SU-DHL-6 (cell line): Measurements from ENCODE around the gene PCP4L1.

Source experiments
- EZH2phosphoT487 ChIP-seq: fragments of 200-600 bp; sonication (generic), shearing (Covaris generic); conservative IDR thresholded peaks from 2 replicates; pipeline ENCODE4 v1.6.1; 2018; ENCODE audit warnings: mild to moderate bottlenecking, antibody characterized with exemption, low read length, moderate library complexity, mixed read lengths
- TF ChIP-seq, protein P1 (sequence below): fragments of 200-600 bp; sonication (generic); IDR thresholded peaks from one replicate; pipeline ENCODE4 v1.5.1; 2017; ENCODE audit warnings: antibody characterized with exemption, mild to moderate bottlenecking, low read length, moderate library complexity; ENCODE audit not compliant: insufficient read depth, poor library complexity, severe bottlenecking

DNA sequence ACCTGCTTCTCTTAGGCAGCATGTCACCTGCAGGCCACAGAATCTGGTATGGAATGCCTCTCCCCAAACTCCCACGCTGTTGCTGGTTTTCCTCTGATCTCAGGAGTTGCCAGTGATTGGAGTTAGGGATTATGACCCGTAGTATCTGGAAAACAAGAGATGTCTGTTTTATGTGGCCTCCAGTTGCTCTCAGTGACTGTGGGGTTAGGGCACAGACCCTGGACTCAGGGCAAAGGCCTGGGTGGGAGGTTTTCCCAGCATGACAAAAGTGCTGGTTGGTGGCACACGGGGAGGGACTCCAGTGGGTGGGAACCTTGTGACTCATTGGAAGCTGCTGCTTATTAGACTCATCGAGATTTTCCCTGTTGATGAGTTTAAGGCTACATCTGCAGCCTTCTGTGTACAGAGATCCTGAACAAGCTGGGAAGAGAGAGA is 20.5 kb upstream of the PCP4L1 start, which contains the start of gene NR1I3:
- TF ChIP-seq, protein P1, sequence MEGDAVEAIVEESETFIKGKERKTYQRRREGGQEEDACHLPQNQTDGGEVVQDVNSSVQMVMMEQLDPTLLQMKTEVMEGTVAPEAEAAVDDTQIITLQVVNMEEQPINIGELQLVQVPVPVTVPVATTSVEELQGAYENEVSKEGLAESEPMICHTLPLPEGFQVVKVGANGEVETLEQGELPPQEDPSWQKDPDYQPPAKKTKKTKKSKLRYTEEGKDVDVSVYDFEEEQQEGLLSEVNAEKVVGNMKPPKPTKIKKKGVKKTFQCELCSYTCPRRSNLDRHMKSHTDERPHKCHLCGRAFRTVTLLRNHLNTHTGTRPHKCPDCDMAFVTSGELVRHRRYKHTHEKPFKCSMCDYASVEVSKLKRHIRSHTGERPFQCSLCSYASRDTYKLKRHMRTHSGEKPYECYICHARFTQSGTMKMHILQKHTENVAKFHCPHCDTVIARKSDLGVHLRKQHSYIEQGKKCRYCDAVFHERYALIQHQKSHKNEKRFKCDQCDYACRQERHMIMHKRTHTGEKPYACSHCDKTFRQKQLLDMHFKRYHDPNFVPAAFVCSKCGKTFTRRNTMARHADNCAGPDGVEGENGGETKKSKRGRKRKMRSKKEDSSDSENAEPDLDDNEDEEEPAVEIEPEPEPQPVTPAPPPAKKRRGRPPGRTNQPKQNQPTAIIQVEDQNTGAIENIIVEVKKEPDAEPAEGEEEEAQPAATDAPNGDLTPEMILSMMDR, result no peak
- no peak for TF ChIP-seq EZH2phosphoT487
